Uterus (tissue), 2 donors: Measurements from ENCODE around the gene BCAT1.

Experiments
- CTCF ChIP-seq, 4 experiments: fragments of 200-600 bp in 2 of 4; fragments of 450-650 bp in 2 of 4; sonication (generic) in 2 of 4; IDR thresholded peaks; one replicate each; pipeline ENCODE4 v1.5.1; 2016 to 2019; ENCODE audit warnings: antibody characterized with exemption in 4 of 4, mild to moderate bottlenecking in 2 of 4, moderate library complexity in 1 of 4
- POLR2A ChIP-seq, 2 donors: fragments of 450-650 bp; IDR thresholded peaks; one replicate each; pipeline ENCODE4 v1.6.1; 2016; ENCODE audit warnings: antibody characterized with exemption in 2 of 2, mild to moderate bottlenecking in 1 of 2, moderate library complexity in 1 of 2

DNA sequence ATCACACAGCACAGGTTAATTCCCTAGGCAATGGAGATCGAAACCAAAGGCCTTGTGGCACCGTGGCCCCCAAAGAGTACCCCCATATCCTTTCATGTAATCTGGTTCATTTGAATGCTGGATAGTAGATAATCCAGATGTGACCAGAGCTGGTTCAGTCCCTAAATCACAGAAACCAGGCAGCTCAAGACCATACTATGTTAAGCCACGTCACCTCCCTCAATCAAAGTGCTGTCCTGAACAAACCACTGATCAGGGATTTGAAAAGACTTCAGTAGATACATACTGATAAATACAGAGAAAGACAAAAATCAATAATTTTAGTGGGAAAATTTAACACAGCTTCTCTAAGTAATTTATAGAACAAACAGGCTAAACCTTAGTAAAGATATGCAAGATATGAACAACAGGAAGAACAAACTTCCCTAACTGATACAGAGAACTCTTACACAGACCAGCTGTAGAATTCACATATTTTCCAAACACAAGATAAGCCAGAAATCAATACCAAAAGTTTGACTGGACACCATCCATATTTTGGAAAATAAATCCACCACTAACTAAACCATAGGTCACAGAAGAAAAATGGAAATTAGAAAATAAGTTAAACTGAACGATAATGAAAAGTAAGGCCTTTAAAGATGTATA, 67.1 kb downstream of the BCAT1 start:
- TF ChIP-seq CTCF (IDR thresholded peaks at IDR 0.05) (no peak), POLR2A (IDR thresholded peaks at IDR 0.05) (no peak)
